SH-SY5Y (cell line): Measurements from ENCODE around the gene TRIM71.

Source experiments
- GATA2 ChIP-seq: IDR thresholded peaks from 2 replicates; pipeline ENCODE4 v1.6.1; 2011; ENCODE audit warnings: mild to moderate bottlenecking, low read depth, low read length
- GATA3 ChIP-seq: IDR thresholded peaks from 2 replicates; pipeline ENCODE4 v1.6.1; 2011; ENCODE audit warnings: low read depth, mild to moderate bottlenecking, low read length, moderate library complexity

- TF ChIP-seq GATA3 (no peak), GATA2 (no peak)
These were observed 127.3 kb downstream of the TRIM71 start for GRCh38 chr3:32945136-32945535.
